SK-N-SH (cell line): ENCODE data around the gene ZNF627. TPM values are rescaled to one million over a fixed set of nuclear protein-coding genes. Genes with fewer than 3 reads are reported as not detected.

Experiments used
- CTCF ChIA-PET: fragments of 300-600, 350-600 bp; formaldehyde crosslinking; extraction: SDS; loops from one replicate; lab custom pipeline; 2021; lab: Yijun Ruan, JAX
- POLR2A ChIA-PET: fragments of 350-600 bp; sonication (Branson Sonifier 250); formaldehyde crosslinking; extraction: SDS; loops from one replicate; lab custom pipeline; 2020; ENCODE audit warnings: antibody characterized with exemption, inconsistent platforms; lab: Yijun Ruan, JAX
- DNase-seq: peaks from one replicate; pipeline ENCODE4 v3.0.0; 2012
- H2AFZ ChIP-seq: fragments of 200-600 bp; sonication (generic); 2 replicates; pipeline ENCODE4 v1.8.1; 2016; ENCODE audit warnings: antibody characterized with exemption, mild to moderate bottlenecking, low read depth
- H3F3A ChIP-seq: fragments of 200-600 bp; sonication (generic); replicated peaks from 2 replicates; pipeline ENCODE3; 2016; ENCODE audit warnings: antibody characterized with exemption, mild to moderate bottlenecking; ENCODE audit not compliant: insufficient read depth
- H3K27ac ChIP-seq, 2 experiments: fragments of 200-500 bp in 1 of 2; fragments of 200-600 bp in 1 of 2; sonication (Bioruptor generic) in 1 of 2; sonication (generic), shearing (Covaris generic) in 1 of 2; 2 replicates each; pipeline versions ENCODE4 v1.5.1 to v1.6.1; 2014 to 2016; ENCODE audit warnings: low read depth in 2 of 2, inconsistent platforms in 1 of 2, low read length in 1 of 2, mild to moderate bottlenecking in 1 of 2, mixed read lengths in 1 of 2
- H3K27me3 ChIP-seq: fragments of 200-600 bp; sonication (generic), shearing (Covaris generic); 2 replicates; pipeline ENCODE4 v1.6.1; 2016; ENCODE audit warnings: mixed run types; ENCODE audit not compliant: insufficient read depth
- H3K36me3 ChIP-seq, 2 experiments: fragments of 200-500 bp in 1 of 2; fragments of 200-600 bp in 1 of 2; sonication (Bioruptor generic) in 1 of 2; sonication (generic) in 1 of 2; replicated peaks in 1 of 2; 2 replicates each; pipeline versions ENCODE3 to v1.5.1; 2014 to 2016; ENCODE audit warnings: low read length in 1 of 2, mild to moderate bottlenecking in 1 of 2; ENCODE audit not compliant: insufficient read depth in 2 of 2, control insufficient read depth in 1 of 2
- H3K4me1 ChIP-seq, 2 experiments: fragments of 200-500 bp in 1 of 2; fragments of 200-600 bp in 1 of 2; sonication (Bioruptor generic) in 1 of 2; sonication (generic), shearing (Covaris generic) in 1 of 2; 2 replicates each; pipeline versions ENCODE4 v1.5.1 to v1.6.1; 2014 to 2016; ENCODE audit warnings: low read depth in 1 of 2, low read length in 1 of 2, mixed run types in 1 of 2; ENCODE audit not compliant: insufficient read depth in 2 of 2, control insufficient read depth in 1 of 2
- H3K4me2 ChIP-seq: fragments of 200-600 bp; sonication (generic), shearing (Covaris generic); 2 replicates; pipeline ENCODE4 v1.6.1; 2017; ENCODE audit warnings: mixed run types
- H3K4me3 ChIP-seq, 2 experiments: fragments of 200-500 bp in 1 of 2; fragments of 200-600 bp in 1 of 2; sonication (Bioruptor generic) in 1 of 2; sonication (generic), shearing (Covaris generic) in 1 of 2; 2 replicates each; pipeline versions ENCODE4 v1.5.1 to v1.8.1; 2014 to 2016; ENCODE audit warnings: low read depth in 2 of 2, inconsistent platforms in 1 of 2, low read length in 1 of 2, mild to moderate bottlenecking in 1 of 2, mixed read lengths in 1 of 2, moderate library complexity in 1 of 2
- H3K79me2 ChIP-seq: fragments of 200-600 bp; sonication (generic); 2 replicates; pipeline ENCODE4 v1.8.1; 2017; ENCODE audit warnings: mild to moderate bottlenecking; ENCODE audit not compliant: insufficient read depth
- H3K9ac ChIP-seq: fragments of 200-600 bp; sonication (generic); 2 replicates; pipeline ENCODE4 v1.6.1; 2017; ENCODE audit warnings: mixed run types
- H3K9me2 ChIP-seq: fragments of 200-600 bp; sonication (generic); 2 replicates; pipeline ENCODE4 v1.6.1; 2017; ENCODE audit warnings: mixed run types
- H3K9me3 ChIP-seq: fragments of 200-600 bp; sonication (generic); 2 replicates; pipeline ENCODE4 v1.6.1; 2017; ENCODE audit warnings: mixed run types, mild to moderate bottlenecking, moderate library complexity
- H4K20me1 ChIP-seq: fragments of 200-600 bp; sonication (generic); 2 replicates; pipeline ENCODE4 v1.6.1; 2017; ENCODE audit warnings: mild to moderate bottlenecking, mixed run types; ENCODE audit not compliant: insufficient read depth
- GABPA ChIP-seq: IDR thresholded peaks from 2 replicates; pipeline ENCODE4 v1.4.0; 2012; ENCODE audit warnings: low read depth, mild to moderate bottlenecking
- GATA2 ChIP-seq: sonication (generic); formaldehyde crosslinking; IDR thresholded peaks from 2 replicates; pipeline ENCODE4 v1.5.0; 2020; ENCODE audit warnings: mild to moderate bottlenecking, missing genetic modification reagents
- MXI1 ChIP-seq: IDR thresholded peaks from 2 replicates; pipeline ENCODE4 v1.6.1; 2012; ENCODE audit warnings: mild to moderate bottlenecking, low read depth, low read length, improper control_type of control experiment
- POLR2AphosphoS5 ChIP-seq: IDR thresholded peaks from 2 replicates; pipeline ENCODE4 v1.6.1; 2012; ENCODE audit warnings: low read depth, low read length
- RAD21 ChIP-seq: IDR thresholded peaks from 2 replicates; pipeline ENCODE4 v1.6.1; 2012; ENCODE audit warnings: mild to moderate bottlenecking, low read length
- TCF12 ChIP-seq: IDR thresholded peaks from 2 replicates; pipeline ENCODE4 v1.4.0; 2012
- USF1 ChIP-seq: IDR thresholded peaks from 2 replicates; pipeline ENCODE4 v1.4.0; 2012; ENCODE audit warnings: low read depth, borderline replicate concordance
- whole genome bisulfite sequencing: methylation state at CpG from one replicate; pipeline ENCODE4 v1.1.6; 2017; ENCODE audit warnings: low lambda C conversion rate; 5-methylcytosine and 5-hydroxymethylcytosine counted together
- polyA plus RNA-seq, 3 experiments: library from polyadenylated mRNA; depleted of rRNA; stranded (reverse); fragments of >200 nt; gene quantifications; 2 replicates each; pipeline ENCODE4 v1.2.3, GENCODE V29; 2012
- TF ChIP-seq, protein P1 (sequence below): fragments of 150-350 bp; IDR thresholded peaks from 2 replicates; pipeline ENCODE4 v1.6.1; 2016; ENCODE audit warnings: mild to moderate bottlenecking, low read depth, low read length

ZNF627 gene
- polyA plus RNA-seq, 1 of the 3 experiments (the other 2 are of a cell fraction) = 5.8 TPM

DNA sequence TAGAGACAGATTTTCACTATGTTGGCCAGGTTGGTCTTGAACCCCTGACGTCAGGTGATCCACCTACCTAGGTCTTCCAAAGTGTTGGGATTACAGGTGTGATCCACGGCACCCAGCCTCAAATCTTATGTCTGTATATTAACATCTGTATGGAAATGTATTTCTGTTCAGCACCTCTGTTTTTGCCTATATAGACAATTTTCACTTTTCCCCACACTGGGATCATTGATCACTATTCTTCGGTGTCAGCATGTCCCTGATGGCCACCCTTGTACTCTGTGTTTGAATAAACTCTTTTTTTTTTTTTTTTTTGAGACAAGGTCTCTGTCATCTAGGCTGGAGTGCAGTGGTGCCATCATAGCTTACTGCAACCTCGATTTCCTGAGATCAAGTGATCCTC lies 3.2 kb upstream of the ZNF627 start:
- H3F3A ChIP-seq = no peaks in the 10 kb centered on the region
- WGBS = 82% methylated on average over 4 of the region's 4 CpGs

GRCh38 chr19:11596156-11596555 lies 1.1 kb upstream of the ZNF627 start:
- Histone ChIP-seq H3K9ac (no peak overlapping the region), H3K79me2 (peaks cover 39% of the 10 kb centered on the region), H3K4me2 (no peak overlapping the region), H3K4me1 (peaks cover 0 to 5% of the 10 kb centered on the region in 2 experiments; a peak in 2 of 4 replicates), H3K27me3 (no peaks in the 10 kb centered on the region), H3K36me3 (peaks cover 0 to 23% of the 10 kb centered on the region in 2 experiments), H3K27ac (no peak overlapping the region), H2AFZ (no peak overlapping the region)
- no peak for DNase-seq
- TF ChIP-seq, protein P1, sequence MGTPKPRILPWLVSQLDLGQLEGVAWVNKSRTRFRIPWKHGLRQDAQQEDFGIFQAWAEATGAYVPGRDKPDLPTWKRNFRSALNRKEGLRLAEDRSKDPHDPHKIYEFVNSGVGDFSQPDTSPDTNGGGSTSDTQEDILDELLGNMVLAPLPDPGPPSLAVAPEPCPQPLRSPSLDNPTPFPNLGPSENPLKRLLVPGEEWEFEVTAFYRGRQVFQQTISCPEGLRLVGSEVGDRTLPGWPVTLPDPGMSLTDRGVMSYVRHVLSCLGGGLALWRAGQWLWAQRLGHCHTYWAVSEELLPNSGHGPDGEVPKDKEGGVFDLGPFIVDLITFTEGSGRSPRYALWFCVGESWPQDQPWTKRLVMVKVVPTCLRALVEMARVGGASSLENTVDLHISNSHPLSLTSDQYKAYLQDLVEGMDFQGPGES = no peak
- no peak for TF ChIP-seq GABPA
- no peak for TF ChIP-seq TCF12
- no peak for TF ChIP-seq GATA2 (CRISPR knock-in tag)
- TF ChIP-seq MXI1 = no peak
- TF ChIP-seq USF1 = no peak
- TF ChIP-seq, all 33 proteins: peak for 0
- ChIA-PET POLR2A (interaction anchor here (1.1 to 2.2 kb wide), 2 partner anchors 8 to 44 kb away, joined by 3 to 9 read pairs; no protein-coding TSS in a partner anchor), CTCF (interaction anchor here (0.6 kb wide), 1 partner anchor 8 kb away, joined by 4 read pairs; no protein-coding TSS in a partner anchor)
- Histone ChIP-seq H3K9me3 (no peaks in the 10 kb centered on the region), H4K20me1 (peaks cover 21% of the 10 kb centered on the region), H3F3A (no peaks in the 10 kb centered on the region), H3K9me2 (no peaks in the 10 kb centered on the region), H3K4me3 (no peak overlapping the region)
- 96% methylated on average over 10 of the region's 10 CpGs for WGBS

More for the DNA sequence above, 3.2 kb upstream of the ZNF627 start:
- H4K20me1 ChIP-seq = peaks cover 6% of the 10 kb centered on the region; the same call in 1 of the 2 replicates
- no peak overlapping the region for H3K4me2 ChIP-seq
- H3K79me2 ChIP-seq = peaks cover 19% of the 10 kb centered on the region
- H3K9ac ChIP-seq = no peak overlapping the region
- no peaks in the 10 kb centered on the region for H3K9me3 ChIP-seq
- DNase-seq = no peak
- H3K36me3 ChIP-seq = peaks cover 0 to 4% of the 10 kb centered on the region in 2 experiments
- H3K4me1 ChIP-seq = peaks cover 0 to 5% of the 10 kb centered on the region in 2 experiments; a peak in 2 of 4 replicates
- no peaks in the 10 kb centered on the region for H3K27me3 ChIP-seq
- no peak overlapping the region for H2AFZ ChIP-seq
- H3K4me3 ChIP-seq = no peak overlapping the region
- CTCF ChIA-PET = interaction anchor here (1.0 kb wide), 2 partner anchors 34 to 35 kb away, joined by 3 read pairs; partner anchors contain the start of gene ELOF1
- TF ChIP-seq POLR2AphosphoS5 = no peak
- TF ChIP-seq RAD21 = no peak
- no peak for TF ChIP-seq USF1
- POLR2A ChIA-PET = interaction anchor here (0.6 kb wide), 1 partner anchor 42 kb away, joined by 3 read pairs; no protein-coding TSS in a partner anchor
- no peak overlapping the region for H3K27ac ChIP-seq
- H3K9me2 ChIP-seq = no peaks in the 10 kb centered on the region
